Activated gamma-delta T cell (primary cell): Measurements from ENCODE around the gene UNC45A.
"Not testable (repeated sequence)": the region's sequence is repeated elsewhere in the genome, so short reads cannot be mapped to it uniquely, and the experiment has no call there.

Experiments used
- DNase-seq: peaks from one replicate; lab custom pipeline; 2025; lab: John Stamatoyannopoulos, UW

UNC45A gene

GRCh38 chr15:90903733-90904536 is 31.1 kb upstream of the UNC45A start:
- no peak for DNase-seq

- no peak for DNase-seq
Measured at GRCh38 chr15:90904746-90905145, 30.3 kb upstream of the UNC45A start.

- DNase-seq: no peak
Measured at GRCh38 chr15:90905306-90906180, 29.5 kb upstream of the UNC45A start.

- DNase-seq: no peak
Measured at GRCh38 chr15:90906181-90906849, 28.8 kb upstream of the UNC45A start.

GRCh38 chr15:90907051-90907660 is 27.9 kb upstream of the UNC45A start:
- no peak for DNase-seq

- DNase-seq: no peak
Measured at GRCh38 chr15:90907838-90908507, 27.1 kb upstream of the UNC45A start.

GRCh38 chr15:90909449-90909848 is 25.6 kb upstream of the UNC45A start:
- not testable (repeated sequence) for DNase-seq

GRCh38 chr15:90909976-90910375 is 25.1 kb upstream of the UNC45A start:
- no peak for DNase-seq

GRCh38 chr15:90910441-90911301 is 24.4 kb upstream of the UNC45A start:
- no peak for DNase-seq

- no peak for DNase-seq
Measured at GRCh38 chr15:90911302-90911623, 23.8 kb upstream of the UNC45A start.

GRCh38 chr15:90911906-90912769 is 22.9 kb upstream of the UNC45A start:
- DNase-seq: no peak

GRCh38 chr15:90912770-90913075 is 22.4 kb upstream of the UNC45A start:
- DNase-seq: no peak

GRCh38 chr15:90913398-90913944 is 21.6 kb upstream of the UNC45A start:
- no peak for DNase-seq

GRCh38 chr15:90914305-90915080 is 20.6 kb upstream of the UNC45A start:
- DNase-seq: no peak

- no peak for DNase-seq
Measured at GRCh38 chr15:90915216-90915807, 19.8 kb upstream of the UNC45A start.

- DNase-seq: no peak
Measured at GRCh38 chr15:90915808-90916440, 19.2 kb upstream of the UNC45A start.

- DNase-seq: no peak
Measured at GRCh38 chr15:90916461-90916860, 18.6 kb upstream of the UNC45A start.

- DNase-seq: no peak
Measured at GRCh38 chr15:90917569-90917968, 17.5 kb upstream of the UNC45A start.
